ENCODE results near the gene RET. TPM values are rescaled to one million over a fixed set of nuclear protein-coding genes. Genes with fewer than 3 reads are reported as not detected.

RET gene
- total RNA-seq, 4 donors from 2014 or later: 1.4 to 3.9 (median 1.8) TPM

DNA sequence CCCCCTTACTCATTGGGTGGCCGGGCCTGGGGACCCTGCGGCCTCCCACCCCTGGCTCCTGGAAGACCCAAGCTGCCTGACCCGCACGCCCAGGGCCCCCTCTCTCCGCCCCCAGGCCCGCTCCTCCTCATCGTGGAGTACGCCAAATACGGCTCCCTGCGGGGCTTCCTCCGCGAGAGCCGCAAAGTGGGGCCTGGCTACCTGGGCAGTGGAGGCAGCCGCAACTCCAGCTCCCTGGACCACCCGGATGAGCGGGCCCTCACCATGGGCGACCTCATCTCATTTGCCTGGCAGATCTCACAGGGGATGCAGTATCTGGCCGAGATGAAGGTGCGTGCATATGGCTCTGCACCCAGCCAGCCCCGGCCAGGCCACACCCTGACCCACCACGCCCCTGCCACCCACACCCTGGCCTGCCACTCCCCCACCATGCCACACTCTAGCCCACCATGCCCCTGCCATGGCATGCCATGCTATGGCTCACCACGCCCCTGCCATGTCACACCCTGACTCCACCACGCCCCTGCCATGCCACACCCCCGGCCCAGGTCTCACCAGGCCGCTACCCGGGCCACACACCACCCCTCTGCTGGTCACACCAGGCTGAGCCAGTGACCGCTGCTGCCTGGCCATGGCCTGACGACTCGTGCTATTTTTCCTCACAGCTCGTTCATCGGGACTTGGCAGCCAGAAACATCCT lies 42.7 kb downstream of the RET start:
- Histone ChIP-seq H3K9me3 (no peaks in the 10 kb centered on the region), H3K36me3 (no peaks in the 10 kb centered on the region), H3K27me3 (no peaks in the 10 kb centered on the region), H3K27ac (no peak overlapping the region), H3K4me1 (peaks cover 0 to 13% (median 0%) of the 10 kb centered on the region in 3 donors), H3K4me3 (no peak overlapping the region)
- ATAC-seq: no peak
- WGBS, 2 donors (ENCODE audit: low coverage in 1 of 2): 100% methylated on average over 4 of the region's 31 CpGs; no CpG with 5 or more reads in 1 of the 2 donors
- TF ChIP-seq POLR2AphosphoS5 (IDR thresholded peaks at IDR 0.05) (no peak), EP300 (IDR thresholded peaks at IDR 0.05) (no peak), POLR2A (IDR thresholded peaks at IDR 0.05) (no peak)
- TF ChIP-seq, protein P1, sequence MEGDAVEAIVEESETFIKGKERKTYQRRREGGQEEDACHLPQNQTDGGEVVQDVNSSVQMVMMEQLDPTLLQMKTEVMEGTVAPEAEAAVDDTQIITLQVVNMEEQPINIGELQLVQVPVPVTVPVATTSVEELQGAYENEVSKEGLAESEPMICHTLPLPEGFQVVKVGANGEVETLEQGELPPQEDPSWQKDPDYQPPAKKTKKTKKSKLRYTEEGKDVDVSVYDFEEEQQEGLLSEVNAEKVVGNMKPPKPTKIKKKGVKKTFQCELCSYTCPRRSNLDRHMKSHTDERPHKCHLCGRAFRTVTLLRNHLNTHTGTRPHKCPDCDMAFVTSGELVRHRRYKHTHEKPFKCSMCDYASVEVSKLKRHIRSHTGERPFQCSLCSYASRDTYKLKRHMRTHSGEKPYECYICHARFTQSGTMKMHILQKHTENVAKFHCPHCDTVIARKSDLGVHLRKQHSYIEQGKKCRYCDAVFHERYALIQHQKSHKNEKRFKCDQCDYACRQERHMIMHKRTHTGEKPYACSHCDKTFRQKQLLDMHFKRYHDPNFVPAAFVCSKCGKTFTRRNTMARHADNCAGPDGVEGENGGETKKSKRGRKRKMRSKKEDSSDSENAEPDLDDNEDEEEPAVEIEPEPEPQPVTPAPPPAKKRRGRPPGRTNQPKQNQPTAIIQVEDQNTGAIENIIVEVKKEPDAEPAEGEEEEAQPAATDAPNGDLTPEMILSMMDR (IDR thresholded peaks at IDR 0.05): no peak

DNA sequence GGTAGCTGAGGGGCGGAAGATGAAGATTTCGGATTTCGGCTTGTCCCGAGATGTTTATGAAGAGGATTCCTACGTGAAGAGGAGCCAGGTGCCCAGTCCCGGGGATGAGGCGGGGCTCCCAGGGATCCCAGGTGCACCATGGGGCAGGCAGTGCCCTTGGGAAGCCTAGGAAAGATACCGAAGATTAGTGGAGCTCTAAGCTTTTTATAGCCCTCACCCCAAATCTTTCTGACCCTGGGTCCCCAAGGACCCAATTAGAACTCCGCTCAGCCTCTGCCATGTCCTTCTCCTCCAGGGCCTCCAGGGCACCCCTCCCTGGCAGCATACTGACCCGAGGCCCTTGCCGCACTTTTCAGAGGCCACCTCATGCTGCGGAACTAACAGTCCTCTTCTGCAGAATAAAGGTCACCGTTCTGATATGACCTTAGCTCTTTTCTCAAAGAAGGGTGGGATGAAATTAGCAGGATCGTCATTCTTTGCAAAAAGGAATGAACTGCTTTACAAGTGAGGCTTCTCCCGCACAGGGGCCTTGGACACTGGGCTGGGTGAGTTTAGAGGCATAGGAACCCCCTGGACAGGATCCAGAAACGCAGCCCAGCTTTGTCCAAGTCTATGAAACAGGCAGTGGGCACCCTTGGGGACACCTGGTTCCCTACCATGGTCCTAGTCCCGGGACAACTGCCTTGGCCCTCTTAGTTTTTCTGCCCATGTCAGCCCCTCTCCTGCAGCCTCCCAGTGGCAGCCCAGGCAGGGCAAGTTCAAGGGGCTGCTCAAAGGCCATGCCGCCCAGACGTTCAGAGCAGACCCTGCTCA lies 43.5 kb downstream of the RET start:
- no peak overlapping the region for H3K27ac ChIP-seq
- no peak for TF ChIP-seq EP300 (IDR thresholded peaks at IDR 0.05)
- no peak for TF ChIP-seq POLR2AphosphoS5 (IDR thresholded peaks at IDR 0.05)
- TF ChIP-seq POLR2A (IDR thresholded peaks at IDR 0.05): no peak
- TF ChIP-seq, protein P1 (IDR thresholded peaks at IDR 0.05): no peak
- no peak for ATAC-seq
- no peaks in the 10 kb centered on the region for H3K27me3 ChIP-seq
- peaks cover 0 to 13% (median 0%) of the 10 kb centered on the region in 3 donors for H3K4me1 ChIP-seq
- 78 to 89% methylated on average over 3 to 6 of the region's 19 CpGs for WGBS, 2 donors (ENCODE audit: low coverage in 1 of 2)
- no peaks in the 10 kb centered on the region for H3K9me3 ChIP-seq
- H3K4me3 ChIP-seq: no peak overlapping the region
- no peaks in the 10 kb centered on the region for H3K36me3 ChIP-seq

DNA sequence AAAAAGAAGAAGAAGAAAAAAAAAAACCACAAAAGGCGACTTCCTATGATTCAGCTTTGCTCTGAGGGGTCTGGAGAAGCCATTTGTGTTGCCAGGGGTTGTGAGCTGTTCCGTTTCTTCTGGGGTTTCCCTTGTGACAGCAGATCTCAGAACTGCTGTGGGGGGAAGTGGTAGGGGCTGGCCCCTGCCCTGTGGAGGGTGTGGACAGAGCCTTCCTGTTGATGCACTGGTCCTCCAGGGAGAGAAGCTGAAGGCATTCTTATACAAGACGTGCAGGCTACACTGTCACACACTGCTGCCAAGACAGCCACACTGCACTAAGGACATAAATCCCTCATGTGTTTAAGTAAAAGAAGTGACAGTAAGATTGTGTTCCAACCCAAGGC lies 44.1 kb downstream of the RET start:
- WGBS, 2 donors (ENCODE audit: low coverage in 1 of 2): 60% methylated on average over 1 of the region's 3 CpGs; no CpG with 5 or more reads in 1 of the 2 donors

DNA sequence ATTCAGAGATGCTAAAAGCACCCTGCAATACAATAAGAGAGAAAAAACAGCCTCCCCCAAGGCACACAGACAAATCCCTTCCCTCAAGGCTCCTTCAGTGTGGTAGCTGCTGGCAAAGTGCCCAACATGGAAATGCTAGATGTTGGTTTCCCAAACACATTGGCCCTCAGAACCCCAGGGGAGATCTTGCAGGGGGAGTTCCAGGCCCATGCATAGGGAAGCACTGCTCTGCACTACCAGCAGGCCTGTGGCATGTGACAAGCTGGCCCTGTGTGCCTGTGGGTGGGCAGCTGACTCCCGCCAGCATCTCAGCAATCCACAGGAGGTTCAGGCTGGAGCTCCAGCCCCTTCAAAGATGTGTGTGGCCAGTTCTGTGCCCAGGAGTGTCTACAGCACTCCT lies 44.6 kb downstream of the RET start:
- no peak for TF ChIP-seq EP300 (IDR thresholded peaks at IDR 0.05)
- TF ChIP-seq, protein P1 (IDR thresholded peaks at IDR 0.05): no peak
- TF ChIP-seq POLR2AphosphoS5 (IDR thresholded peaks at IDR 0.05): no peak
- TF ChIP-seq POLR2A (IDR thresholded peaks at IDR 0.05): no peak
- WGBS, 2 donors (ENCODE audit: low coverage in 1 of 2): no CpG with 5 or more reads among the region's 1 CpG
- Histone ChIP-seq H3K4me1 (peaks cover 0 to 13% (median 0%) of the 10 kb centered on the region in 3 donors), H3K4me3 (no peak overlapping the region), H3K27ac (no peak overlapping the region), H3K9me3 (no peaks in the 10 kb centered on the region), H3K36me3 (no peaks in the 10 kb centered on the region), H3K27me3 (no peaks in the 10 kb centered on the region)
- ATAC-seq: no peak

More for the DNA sequence above, 44.1 kb downstream of the RET start:
- no peaks in the 10 kb centered on the region for H3K36me3 ChIP-seq
- no peak for ATAC-seq
- H3K4me1 ChIP-seq: peaks cover 0 to 13% (median 0%) of the 10 kb centered on the region in 3 donors
- TF ChIP-seq, protein P1 (IDR thresholded peaks at IDR 0.05): no peak
- TF ChIP-seq POLR2AphosphoS5 (IDR thresholded peaks at IDR 0.05): no peak
- TF ChIP-seq EP300 (IDR thresholded peaks at IDR 0.05): no peak
- TF ChIP-seq POLR2A (IDR thresholded peaks at IDR 0.05): no peak
- H3K27ac ChIP-seq: no peak overlapping the region
- no peaks in the 10 kb centered on the region for H3K9me3 ChIP-seq
- H3K27me3 ChIP-seq: no peaks in the 10 kb centered on the region
- H3K4me3 ChIP-seq: no peak overlapping the region
